Tibial artery (tissue), 4 donors: ENCODE results near the gene TRABD2B.

Experiments used
- DNase-seq, 2 donors: peaks; one replicate each; pipeline ENCODE4 v3.0.0-alpha.2; 2019
- H3K27ac ChIP-seq, 2 donors: fragments of 200-600 bp; sonication (generic) in 1 of 2; 1 replicate in 1 of 2; 2 replicates in 1 of 2; pipeline ENCODE4 v1.5.1; 2018 to 2019; ENCODE audit warnings: mild to moderate bottlenecking in 1 of 2
- H3K27me3 ChIP-seq, 2 donors: fragments of 200-600 bp; sonication (generic) in 1 of 2; one replicate each; pipeline versions ENCODE4 v1.5.1 to v1.6.0; 2016 to 2019
- H3K36me3 ChIP-seq, 3 donors: fragments of 200-600 bp; sonication (generic) in 2 of 3; one replicate each; pipeline ENCODE4 v1.5.1; 2016 to 2019; ENCODE audit warnings: mild to moderate bottlenecking in 2 of 3
- H3K4me1 ChIP-seq, 4 donors: fragments of 200-600 bp; sonication (generic) in 2 of 4; 1 replicate in 3 of 4; 2 replicates in 1 of 4; pipeline ENCODE4 v1.5.1; 2016 to 2019
- H3K4me3 ChIP-seq, 2 donors: fragments of 200-600 bp; sonication (generic) in 1 of 2; 1 replicate in 1 of 2; 2 replicates in 1 of 2; pipeline ENCODE4 v1.5.1; 2018 to 2019; ENCODE audit warnings: mild to moderate bottlenecking in 2 of 2
- H3K9me3 ChIP-seq, 3 donors: fragments of 200-600 bp; sonication (generic) in 1 of 3; one replicate each; pipeline ENCODE4 v1.5.1; 2016 to 2019
- intact Hi-C: fragments of 100-400 bp; cut with DNase I; formaldehyde crosslinking; loops from one replicate; pipeline ENCODE4 v1.15.0; 2023; ENCODE audit warnings: low total_unique reads
- TF ChIP-seq, protein P1 (sequence below), 2 experiments: fragments of 200-600 bp in 1 of 2; fragments of 450-650 bp in 1 of 2; IDR thresholded peaks; one replicate each; pipeline ENCODE4 v1.5.1; 2017 to 2019; ENCODE audit warnings: antibody characterized with exemption in 2 of 2, mild to moderate bottlenecking in 1 of 2, moderate library complexity in 1 of 2

TRABD2B gene

GRCh38 chr1:47769983-47770382, 227.2 kb downstream of the TRABD2B start:
- intact Hi-C loops = no loop called here
- Histone ChIP-seq H3K36me3 (peaks cover 0 to 36% (median 18%) of the 10 kb centered on the region in 3 donors), H3K27ac (peak overlapping the region; percentile 72), H3K9me3 (no peaks in the 10 kb centered on the region), H3K27me3 (no peaks in the 10 kb centered on the region), H3K4me3 (no peak overlapping the region), H3K4me1 (peaks cover 0 to 60% (median 45%) of the 10 kb centered on the region in 4 donors)
- TF ChIP-seq, protein P1, sequence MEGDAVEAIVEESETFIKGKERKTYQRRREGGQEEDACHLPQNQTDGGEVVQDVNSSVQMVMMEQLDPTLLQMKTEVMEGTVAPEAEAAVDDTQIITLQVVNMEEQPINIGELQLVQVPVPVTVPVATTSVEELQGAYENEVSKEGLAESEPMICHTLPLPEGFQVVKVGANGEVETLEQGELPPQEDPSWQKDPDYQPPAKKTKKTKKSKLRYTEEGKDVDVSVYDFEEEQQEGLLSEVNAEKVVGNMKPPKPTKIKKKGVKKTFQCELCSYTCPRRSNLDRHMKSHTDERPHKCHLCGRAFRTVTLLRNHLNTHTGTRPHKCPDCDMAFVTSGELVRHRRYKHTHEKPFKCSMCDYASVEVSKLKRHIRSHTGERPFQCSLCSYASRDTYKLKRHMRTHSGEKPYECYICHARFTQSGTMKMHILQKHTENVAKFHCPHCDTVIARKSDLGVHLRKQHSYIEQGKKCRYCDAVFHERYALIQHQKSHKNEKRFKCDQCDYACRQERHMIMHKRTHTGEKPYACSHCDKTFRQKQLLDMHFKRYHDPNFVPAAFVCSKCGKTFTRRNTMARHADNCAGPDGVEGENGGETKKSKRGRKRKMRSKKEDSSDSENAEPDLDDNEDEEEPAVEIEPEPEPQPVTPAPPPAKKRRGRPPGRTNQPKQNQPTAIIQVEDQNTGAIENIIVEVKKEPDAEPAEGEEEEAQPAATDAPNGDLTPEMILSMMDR (IDR thresholded peaks at IDR 0.05) = no peak
- no peak for DNase-seq

DNA sequence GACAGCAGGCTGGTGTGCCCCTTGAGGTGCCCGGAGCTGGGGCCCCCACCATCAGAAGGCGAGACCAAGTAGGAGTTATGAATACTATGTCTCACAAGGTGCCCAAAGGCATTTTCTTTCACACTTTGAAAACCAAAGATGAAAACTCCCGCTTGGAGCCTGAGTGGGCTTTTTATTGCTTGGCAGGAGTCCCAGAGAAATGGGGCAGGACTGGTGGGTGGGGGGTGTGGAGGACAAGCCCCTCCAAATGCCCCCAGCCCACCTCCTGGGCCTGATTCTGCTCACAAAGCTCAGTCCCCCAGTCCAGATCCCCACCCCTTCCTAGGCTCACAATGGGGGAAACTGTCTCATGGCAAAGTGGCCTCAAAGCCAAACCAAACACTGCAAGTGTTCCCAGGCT, 227.9 kb downstream of the TRABD2B start:
- Histone ChIP-seq H3K36me3 (peaks cover 0 to 29% (median 11%) of the 10 kb centered on the region in 3 donors), H3K4me3 (no peak overlapping the region), H3K9me3 (no peaks in the 10 kb centered on the region), H3K27ac (peak overlapping the region; percentile 72), H3K4me1 (peaks cover 0 to 66% (median 49%) of the 10 kb centered on the region in 4 donors), H3K27me3 (no peaks in the 10 kb centered on the region)
- no peak for DNase-seq
- TF ChIP-seq, protein P1 (IDR thresholded peaks at IDR 0.05) = no peak
- intact Hi-C loops = no loop called here

DNA sequence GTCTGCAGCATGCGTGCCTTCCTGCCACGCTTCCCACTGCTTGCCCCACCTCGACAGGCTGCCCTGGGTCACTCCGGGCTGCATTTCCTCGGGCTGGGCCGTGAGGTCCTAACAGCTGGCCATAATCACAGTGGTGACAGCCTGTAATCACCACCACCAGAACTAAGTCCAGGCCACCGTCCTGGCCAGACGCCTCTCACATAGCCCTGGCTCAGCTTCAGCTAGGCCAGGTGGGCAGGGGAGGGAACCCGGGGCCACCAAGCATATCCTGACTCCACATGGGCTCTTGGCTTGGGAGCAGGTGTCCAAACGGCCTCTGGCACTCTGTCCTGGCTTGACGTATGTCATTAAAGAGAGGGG, 229.5 kb downstream of the TRABD2B start:
- intact Hi-C loops = no loop called here
- no peaks in the 10 kb centered on the region for H3K27me3 ChIP-seq
- H3K27ac ChIP-seq = peak overlapping the region; percentile 72
- H3K9me3 ChIP-seq = no peaks in the 10 kb centered on the region
- no peak overlapping the region for H3K4me3 ChIP-seq
- H3K36me3 ChIP-seq = peaks cover 0 to 14% (median 5%) of the 10 kb centered on the region in 3 donors
- TF ChIP-seq, protein P1 (IDR thresholded peaks at IDR 0.05) = no peak
- no peak for DNase-seq
- H3K4me1 ChIP-seq = peaks cover 0 to 82% (median 62%) of the 10 kb centered on the region in 4 donors

- no peak for DNase-seq
- TF ChIP-seq, protein P1 (IDR thresholded peaks at IDR 0.05) = no peak
- peaks cover 0 to 89% (median 64%) of the 10 kb centered on the region in 4 donors for H3K4me1 ChIP-seq
Observed at GRCh38 chr1:47766832-47767740, 230.1 kb downstream of the TRABD2B start.

DNA sequence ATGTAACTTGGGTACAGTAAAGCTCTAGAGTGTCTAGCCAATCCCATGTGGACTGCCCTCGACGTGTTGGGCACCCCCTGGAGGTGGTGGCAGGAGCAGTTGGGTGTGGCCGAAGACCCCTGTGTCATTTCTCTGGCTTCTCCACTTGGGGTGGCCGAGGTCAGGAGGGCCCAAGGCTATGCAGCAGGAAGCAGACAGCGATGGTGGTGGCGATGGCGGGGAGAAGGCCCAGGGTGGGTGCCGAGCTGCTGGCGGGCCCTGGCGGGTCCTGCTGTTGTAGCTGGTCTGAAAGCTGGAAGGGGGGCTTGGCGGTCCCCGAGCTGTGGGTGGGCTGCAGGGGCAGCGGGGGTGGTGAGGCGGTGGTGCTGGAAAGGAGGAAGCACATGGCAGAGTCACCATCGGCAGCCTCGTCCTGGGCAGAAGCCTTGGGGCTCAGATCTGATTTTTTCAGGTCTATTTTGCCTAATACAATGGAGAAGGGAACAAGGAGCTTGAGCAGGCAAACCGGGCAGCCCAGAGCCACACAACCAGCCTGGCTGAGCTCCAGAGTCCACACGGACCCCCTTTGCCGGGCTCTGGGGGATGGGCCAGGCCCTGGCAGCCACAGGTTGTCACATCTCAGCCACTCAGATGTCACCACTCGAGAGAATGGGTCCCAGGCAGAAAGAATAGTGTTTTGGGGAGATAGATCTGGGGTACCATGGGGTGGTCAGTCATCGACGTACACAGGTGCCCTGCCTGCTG, 231.3 kb downstream of the TRABD2B start:
- Histone ChIP-seq H3K9me3 (no peaks in the 10 kb centered on the region), H3K27ac (peak overlapping the region; percentile 84 to 90), H3K4me3 (no peak overlapping the region), H3K36me3 (peaks cover 0 to 6% (median 5%) of the 10 kb centered on the region in 3 donors), H3K4me1 (peaks cover 0 to 94% (median 66%) of the 10 kb centered on the region in 4 donors), H3K27me3 (no peaks in the 10 kb centered on the region)
- DNase-seq = peak in 1 of 2 donors; percentile 63
- TF ChIP-seq, protein P1 (IDR thresholded peaks at IDR 0.05) = no peak
- intact Hi-C loops = no loop called here

More at GRCh38 chr1:47766832-47767740, 230.1 kb downstream of the TRABD2B start:
- intact Hi-C loops = no loop called here
- no peak overlapping the region for H3K4me3 ChIP-seq
- H3K36me3 ChIP-seq = peaks cover 0 to 9% (median 5%) of the 10 kb centered on the region in 3 donors
- no peaks in the 10 kb centered on the region for H3K9me3 ChIP-seq
- peak overlapping the region; percentile 72 for H3K27ac ChIP-seq
- H3K27me3 ChIP-seq = no peaks in the 10 kb centered on the region
